8988T (cell line): ENCODE results near the gene C12orf42.

Experiments
- DNase-seq: peaks from one replicate; pipeline ENCODE4 v3.0.0; 2011

C12orf42 gene

DNA sequence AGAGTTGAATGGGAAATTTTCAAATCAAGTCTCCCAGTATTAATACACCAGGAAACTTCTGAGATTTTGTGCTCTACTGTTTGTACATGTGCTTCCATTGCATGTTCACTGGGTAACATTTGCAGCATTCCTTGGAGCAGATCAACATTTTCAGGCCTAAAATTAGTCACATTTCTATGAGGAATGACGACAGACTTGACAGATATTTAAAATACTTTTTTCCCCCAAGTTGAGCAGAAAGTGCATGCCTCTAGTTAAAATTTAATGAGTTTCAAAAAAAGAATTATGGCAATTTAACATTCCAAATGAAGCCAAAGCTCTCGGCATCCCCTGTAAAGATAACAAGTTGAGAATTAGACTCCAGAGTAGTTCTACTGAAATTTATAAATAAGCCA is 72.3 kb downstream of the C12orf42 start:
- no peak for DNase-seq

- DNase-seq: no peak
These were observed 72.8 kb downstream of the C12orf42 start for GRCh38 chr12:103422746-103423515.

DNA sequence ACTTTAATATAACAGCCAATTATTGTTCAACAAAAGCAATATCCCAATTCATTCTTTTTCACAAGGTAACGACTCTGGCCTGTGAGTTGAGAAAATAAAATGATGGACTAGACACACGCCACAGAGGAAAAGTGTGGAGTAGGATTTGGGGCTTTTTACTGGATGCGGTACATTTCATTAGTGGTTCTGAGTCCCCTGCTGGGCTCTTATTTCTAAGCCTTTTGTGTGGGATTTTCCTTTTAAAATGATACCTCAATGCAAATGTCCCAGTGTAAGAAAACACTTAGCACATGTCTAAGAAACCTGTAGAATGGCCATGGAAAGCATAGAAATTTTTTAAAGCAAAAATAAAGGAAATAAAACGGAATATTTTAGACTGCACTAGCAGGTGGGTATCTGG is 73.4 kb downstream of the C12orf42 start:
- DNase-seq: no peak

DNA sequence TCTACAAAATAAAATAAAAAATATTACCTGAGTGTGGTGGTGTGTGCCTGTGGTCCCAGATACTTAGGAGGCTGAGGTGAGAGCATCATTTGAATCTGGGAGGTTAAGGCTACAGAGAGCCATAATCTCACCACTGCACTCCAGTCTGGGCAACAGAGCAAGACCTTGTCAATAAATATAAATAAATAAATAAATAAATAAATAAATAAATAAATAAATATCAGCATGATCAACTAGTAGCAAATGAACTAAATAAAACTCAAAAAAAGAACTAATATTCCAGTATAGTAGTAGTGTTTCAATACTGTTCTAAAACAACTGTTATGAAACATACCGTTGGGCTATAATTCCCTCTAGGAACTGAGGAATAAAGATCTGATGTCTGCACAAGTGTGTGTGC is 74.4 kb downstream of the C12orf42 start:
- no peak for DNase-seq

- DNase-seq: no peak
These were observed 80.1 kb downstream of the C12orf42 start for GRCh38 chr12:103415681-103416080.

- DNase-seq: no peak
These were observed 94.3 kb downstream of the C12orf42 start for GRCh38 chr12:103401421-103401820.

- no peak for DNase-seq
These were observed 95.8 kb downstream of the C12orf42 start for GRCh38 chr12:103399986-103400385.

GRCh38 chr12:103397536-103397935 is 98.2 kb downstream of the C12orf42 start:
- no peak for DNase-seq

GRCh38 chr12:103392722-103393121 is 103.0 kb downstream of the C12orf42 start:
- DNase-seq: no peak

DNA sequence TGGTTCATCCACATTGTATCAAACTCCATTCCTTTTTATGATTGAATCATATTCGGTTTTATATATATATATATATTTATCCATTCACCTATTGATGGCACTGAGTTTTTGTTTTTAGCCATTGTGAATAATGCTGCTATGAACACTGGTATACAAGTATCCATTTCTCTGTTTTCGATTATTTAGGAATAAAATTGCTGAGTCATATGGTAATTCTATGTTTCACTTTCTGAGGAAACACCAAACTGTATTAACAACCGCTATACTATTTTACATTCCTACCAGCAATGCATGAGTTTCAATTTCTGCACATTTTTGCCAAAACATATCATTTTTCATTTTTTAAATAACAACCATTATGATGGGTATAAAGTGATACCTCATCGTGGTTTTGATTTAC is 104.7 kb downstream of the C12orf42 start:
- no peak for DNase-seq

DNA sequence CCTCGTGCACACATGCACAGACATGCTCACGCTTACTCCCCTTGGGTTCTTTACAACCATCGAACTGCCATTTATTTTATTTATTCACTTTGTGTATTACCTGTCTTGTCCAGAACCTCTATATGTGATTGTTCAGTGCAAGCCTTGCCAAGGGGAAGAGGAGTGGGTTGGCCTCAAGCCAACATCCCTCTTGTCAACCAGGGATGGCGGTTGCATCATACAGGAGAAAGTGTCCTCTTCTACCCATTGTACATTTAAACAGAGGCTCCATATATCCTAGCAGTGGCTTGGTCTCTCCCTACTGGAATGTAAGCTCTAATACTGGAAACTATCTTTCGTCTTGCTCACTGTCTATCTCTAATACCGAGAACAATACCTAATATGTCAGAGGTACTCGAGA is 108.4 kb downstream of the C12orf42 start:
- no peak for DNase-seq

- no peak for DNase-seq
These were observed 109.3 kb downstream of the C12orf42 start for GRCh38 chr12:103386451-103386850.

DNA sequence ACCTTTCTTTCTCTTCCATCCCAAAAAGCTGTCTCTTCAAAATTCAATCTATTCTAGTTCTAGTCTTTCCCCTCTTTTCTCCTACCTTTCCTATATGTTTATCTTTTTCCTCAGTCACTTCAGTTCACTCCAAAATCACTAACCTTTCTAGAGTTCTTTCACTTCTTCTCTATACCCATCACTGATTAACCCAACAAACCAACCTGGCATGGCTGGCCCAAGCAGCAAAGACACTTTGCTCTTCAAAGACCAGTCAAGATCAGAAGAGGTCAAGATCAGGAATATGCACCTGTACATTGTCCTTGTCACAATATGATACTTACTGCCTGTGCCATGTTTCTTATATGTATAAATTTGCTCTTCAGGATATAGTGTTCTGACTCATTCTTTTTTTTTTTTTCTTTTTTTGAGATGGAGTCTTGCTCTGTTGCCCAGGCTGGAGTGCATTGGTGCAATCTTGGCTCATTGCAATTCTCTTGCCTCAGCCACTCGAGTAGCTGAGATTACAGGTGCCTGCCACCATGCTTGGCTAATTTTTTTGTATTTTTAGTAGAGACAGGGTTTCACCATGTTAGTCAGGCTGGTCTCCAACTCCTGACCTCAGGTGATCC is 112.9 kb downstream of the C12orf42 start:
- DNase-seq: no peak

DNA sequence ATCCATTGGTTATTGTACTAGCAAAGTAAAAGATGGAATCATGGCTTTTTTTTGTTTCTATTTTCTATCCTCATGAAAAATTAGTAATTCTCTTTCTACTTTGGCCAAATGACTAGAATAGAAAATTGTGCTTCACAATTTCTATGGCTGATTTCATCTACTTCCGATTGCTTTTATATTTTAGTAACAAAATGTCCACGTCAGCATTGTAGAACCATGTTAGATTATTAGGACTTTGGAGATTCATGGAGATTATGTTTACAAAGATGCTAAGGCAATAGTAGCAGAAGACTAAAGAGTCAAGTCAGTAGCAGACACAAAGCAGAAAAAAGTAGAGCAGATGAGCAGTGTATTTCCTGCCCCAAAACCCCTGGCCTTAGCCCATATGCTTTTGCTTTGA is 113.6 kb downstream of the C12orf42 start:
- DNase-seq: no peak

DNA sequence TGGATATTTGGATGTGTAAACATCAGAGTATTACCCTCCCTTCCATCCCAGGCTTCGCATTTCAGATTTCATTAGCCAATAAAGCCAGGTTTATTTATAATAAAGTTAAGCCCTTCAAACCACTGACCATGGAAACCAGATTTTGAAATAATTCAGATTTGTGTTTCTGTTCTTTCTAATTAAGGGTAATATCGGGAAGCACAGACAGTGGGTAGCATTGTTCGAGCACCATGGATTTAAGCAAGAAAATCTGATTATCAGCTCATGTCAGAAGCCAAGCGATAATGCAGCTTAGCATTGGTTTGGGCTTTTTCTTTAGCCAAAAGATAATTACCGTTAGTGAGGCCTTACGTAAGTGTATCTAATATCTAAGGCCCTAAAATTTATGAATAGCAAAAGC is 116.1 kb downstream of the C12orf42 start:
- no peak for DNase-seq

GRCh38 chr12:103373088-103373523 is 122.7 kb downstream of the C12orf42 start:
- no peak for DNase-seq

DNA sequence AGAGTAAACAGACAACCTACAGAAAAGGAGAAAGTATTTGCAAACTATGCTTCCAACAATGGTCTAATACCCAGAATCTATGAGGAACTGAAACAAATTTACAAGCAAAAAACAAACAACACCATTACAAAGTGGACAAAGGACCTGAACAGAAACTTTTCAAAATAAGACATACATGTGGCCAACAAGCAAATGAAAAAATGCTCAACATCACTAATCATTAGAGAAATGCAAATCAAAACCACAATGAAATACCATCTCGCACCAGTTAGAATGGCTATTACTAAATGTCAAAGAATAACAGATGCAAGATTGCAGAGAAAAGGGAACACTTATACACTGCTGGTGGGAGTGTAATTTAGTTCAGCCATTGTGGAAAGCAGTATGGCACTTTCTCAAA is 125.8 kb downstream of the C12orf42 start:
- DNase-seq: no peak

DNA sequence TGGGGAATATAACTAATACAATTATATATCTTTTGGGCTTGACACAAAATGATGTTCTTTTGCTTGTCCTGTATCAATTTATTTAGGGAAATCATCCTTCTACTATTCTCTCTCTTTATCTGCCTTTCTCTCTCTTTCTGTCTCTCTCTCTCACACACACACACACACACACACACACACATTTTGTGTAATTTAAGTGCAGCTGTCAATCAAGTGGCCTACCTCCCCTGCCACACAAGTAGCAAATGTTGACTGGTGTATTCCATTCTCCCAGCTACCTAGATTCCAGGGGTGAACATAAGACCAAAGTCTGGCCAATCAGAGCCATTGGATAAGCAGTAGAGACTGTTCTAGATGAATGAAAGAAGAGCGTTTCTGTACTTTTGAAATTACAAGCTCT is 127.6 kb downstream of the C12orf42 start:
- no peak for DNase-seq

- DNase-seq: no peak
These were observed 141.4 kb downstream of the C12orf42 start for GRCh38 chr12:103354403-103354802.

DNA sequence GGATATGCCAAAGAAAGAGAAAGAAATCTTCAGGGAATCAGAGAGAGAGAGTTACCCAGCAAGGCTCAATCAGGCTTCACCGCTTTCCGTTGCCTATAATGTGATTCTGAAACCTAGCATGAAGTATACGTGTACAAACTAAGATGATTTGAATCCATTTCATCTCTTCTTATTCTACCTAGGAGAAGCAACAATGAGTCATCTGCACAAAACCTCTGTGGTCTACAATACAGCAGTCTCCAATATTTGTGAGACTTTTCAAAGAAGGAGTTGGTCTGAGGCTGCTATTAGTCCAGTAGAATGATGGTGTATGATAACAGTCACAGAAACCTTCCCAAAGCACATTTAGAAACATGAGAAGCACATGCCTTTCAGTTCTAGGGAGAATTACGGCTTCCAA is 141.9 kb downstream of the C12orf42 start:
- no peak for DNase-seq

DNA sequence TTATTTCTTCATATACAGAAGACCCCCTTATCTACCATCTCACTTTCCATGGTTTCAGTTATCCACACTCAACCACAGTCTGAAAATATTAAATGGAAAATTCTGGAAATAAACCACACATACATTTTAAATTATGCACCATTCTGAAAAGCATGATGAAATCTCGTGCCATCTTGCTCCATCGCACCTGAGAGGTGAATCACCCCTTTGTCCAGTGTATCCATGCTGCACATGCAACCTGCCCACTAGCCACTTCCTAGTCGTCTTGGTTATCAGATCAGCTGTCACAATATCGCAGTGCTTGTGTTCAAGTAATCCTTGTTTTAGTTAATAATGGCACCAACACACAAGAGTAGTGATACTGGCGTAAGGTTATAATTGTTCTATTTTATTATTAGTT is 145.7 kb downstream of the C12orf42 start:
- no peak for DNase-seq

DNA sequence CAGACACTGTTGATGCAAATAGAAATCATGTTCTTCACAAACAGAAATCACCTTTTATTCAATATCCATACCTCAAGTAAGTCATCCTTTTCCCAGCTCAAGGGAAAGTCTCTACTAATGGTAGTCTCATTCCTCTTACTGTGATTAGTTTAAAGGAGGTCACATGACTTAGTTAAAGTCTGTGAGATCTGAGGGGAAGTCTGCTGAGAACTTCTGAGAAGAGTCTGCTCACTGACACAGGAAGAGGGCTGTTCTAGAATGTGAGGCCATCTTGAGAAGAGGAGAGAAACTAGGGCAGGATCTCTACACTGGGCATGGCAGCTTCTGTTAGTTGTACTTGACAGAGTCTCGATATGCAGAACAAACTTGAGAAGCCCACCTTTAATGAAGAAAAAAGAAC is 146.8 kb downstream of the C12orf42 start:
- DNase-seq: no peak

DNA sequence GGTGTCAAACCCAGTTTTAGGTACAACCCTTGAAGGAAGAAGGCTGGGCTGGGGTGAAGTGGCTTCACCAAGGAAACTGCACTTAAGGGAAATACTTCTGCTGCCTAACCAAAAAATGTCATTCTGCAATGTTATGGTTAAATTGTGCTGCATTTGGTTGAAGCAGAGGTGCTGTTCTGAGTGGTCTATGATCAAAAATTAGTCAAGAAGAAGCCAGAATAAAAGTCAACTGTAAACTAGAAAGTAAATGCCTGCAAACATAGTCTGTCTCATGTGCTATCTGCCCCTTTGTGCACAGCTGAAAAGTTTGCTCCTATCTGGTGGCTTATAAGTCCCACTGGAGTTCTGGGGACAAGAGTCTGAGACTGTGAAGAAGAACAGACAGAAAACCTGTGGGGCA is 158.8 kb downstream of the C12orf42 start:
- no peak for DNase-seq

DNA sequence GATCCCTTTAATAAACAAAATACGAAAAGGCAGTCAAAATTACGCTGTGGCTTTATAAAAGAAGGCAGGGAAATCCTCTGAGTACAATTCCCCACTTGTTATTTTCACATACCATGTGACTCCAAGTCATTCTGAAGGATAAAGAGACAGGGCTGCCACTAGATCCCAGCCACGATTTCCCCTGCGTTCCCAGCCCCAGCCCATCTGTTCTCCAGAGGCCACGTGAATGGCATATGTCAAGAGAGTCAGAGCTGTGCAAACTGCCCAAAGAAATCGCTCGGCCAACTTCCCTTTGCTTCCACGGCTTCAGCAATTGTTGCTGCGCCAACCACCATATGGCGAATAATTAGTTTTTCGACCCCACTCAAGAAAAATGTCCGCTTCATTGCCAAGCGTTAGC is 161.3 kb downstream of the C12orf42 start:
- no peak for DNase-seq

DNA sequence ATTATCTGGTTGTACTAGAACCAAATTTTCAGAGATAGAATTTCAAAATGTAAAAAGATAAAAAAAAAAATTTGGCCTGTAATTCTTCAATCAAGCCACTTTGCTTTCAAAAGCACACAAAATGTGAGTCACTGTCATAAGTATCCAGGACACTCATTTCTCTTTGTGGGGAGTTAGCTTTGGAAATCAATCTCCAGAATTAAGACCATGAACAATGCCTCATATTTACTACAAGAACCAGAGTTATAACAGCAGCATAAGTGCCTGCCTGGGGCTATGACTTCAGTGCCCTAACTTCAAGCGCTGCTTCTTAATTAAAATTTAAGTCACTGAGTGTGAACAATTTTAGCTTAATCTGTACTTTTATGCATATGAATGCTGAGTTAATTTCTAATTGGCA is 162.1 kb downstream of the C12orf42 start:
- DNase-seq: no peak
